ENCODE data around the gene CANT1. TPM values are rescaled to one million over a fixed set of nuclear protein-coding genes. Genes with fewer than 3 reads are reported as not detected.

The CANT1 gene
- total RNA-seq, 1 donor, result 49.2 TPM

GRCh38 chr17:78986048-78986648 is 23.4 kb downstream of the CANT1 start:
- H4K20me1 ChIP-seq (ENCODE audit: insufficient read depth, low read length), result no peaks in the 10 kb centered on the region
- H3K4me1 ChIP-seq (ENCODE audit: insufficient read depth, low read length), result peaks cover 11% of the 10 kb centered on the region
- H3K27ac ChIP-seq (ENCODE audit: low read depth, low read length), result peak overlapping the region; percentile 57
- H3K36me3 ChIP-seq (ENCODE audit: insufficient read depth, low read length), result peaks cover 12% of the 10 kb centered on the region
- H3K27me3 ChIP-seq (ENCODE audit: insufficient read depth, low read length), result no peaks in the 10 kb centered on the region
- DNase-seq (ENCODE audit: insufficient read length, low spot score, missing footprints), result peak; percentile 80
- H2AFZ ChIP-seq (ENCODE audit: low read length), result peak overlapping the region; percentile 79
- H3K9me3 ChIP-seq (ENCODE audit: low read depth, low read length), result no peaks in the 10 kb centered on the region
- H3K4me3 ChIP-seq (ENCODE audit: insufficient read depth, low read length), result peak overlapping the region; percentile 70
- peak overlapping the region; percentile 94 for H3K4me2 ChIP-seq (ENCODE audit: insufficient read depth, low read length)
- H3K79me2 ChIP-seq (ENCODE audit: insufficient read depth, low read length), result peaks cover under 1% of the 10 kb centered on the region
- peak; percentile 30 for TF ChIP-seq CTCF (IDR thresholded peaks at IDR 0.05; ENCODE audit: extremely low read depth, low read depth, low read length)

- TF ChIP-seq CTCF (IDR thresholded peaks at IDR 0.05; ENCODE audit: extremely low read depth, low read depth, low read length), result no peak
These were observed 24.2 kb downstream of the CANT1 start for GRCh38 chr17:78985395-78985794.

GRCh38 chr17:78981010-78981888 is 28.3 kb downstream of the CANT1 start:
- H3K4me1 ChIP-seq (ENCODE audit: insufficient read depth, low read length), result peaks cover 27% of the 10 kb centered on the region
- no peak overlapping the region for H3K27ac ChIP-seq (ENCODE audit: low read depth, low read length)

More at GRCh38 chr17:78985395-78985794, 24.2 kb downstream of the CANT1 start:
- H3K36me3 ChIP-seq (ENCODE audit: insufficient read depth, low read length), result peaks cover 4% of the 10 kb centered on the region
- H3K9me3 ChIP-seq (ENCODE audit: low read depth, low read length), result no peaks in the 10 kb centered on the region
- no peak overlapping the region for H3K4me3 ChIP-seq (ENCODE audit: insufficient read depth, low read length)
- H3K27ac ChIP-seq (ENCODE audit: low read depth, low read length), result no peak overlapping the region
- no peak for DNase-seq (ENCODE audit: insufficient read length, low spot score, missing footprints)
- H3K4me2 ChIP-seq (ENCODE audit: insufficient read depth, low read length), result no peak overlapping the region
- no peaks in the 10 kb centered on the region for H3K27me3 ChIP-seq (ENCODE audit: insufficient read depth, low read length)
- H3K4me1 ChIP-seq (ENCODE audit: insufficient read depth, low read length), result peaks cover 11% of the 10 kb centered on the region
- H2AFZ ChIP-seq (ENCODE audit: low read length), result no peak overlapping the region
- H3K79me2 ChIP-seq (ENCODE audit: insufficient read depth, low read length), result no peaks in the 10 kb centered on the region
- no peaks in the 10 kb centered on the region for H4K20me1 ChIP-seq (ENCODE audit: insufficient read depth, low read length)

More at GRCh38 chr17:78981010-78981888, 28.3 kb downstream of the CANT1 start:
- Histone ChIP-seq H3K9me3 (ENCODE audit: low read depth, low read length) (no peaks in the 10 kb centered on the region), H3K4me3 (ENCODE audit: insufficient read depth, low read length) (no peak overlapping the region), H3K36me3 (ENCODE audit: insufficient read depth, low read length) (no peaks in the 10 kb centered on the region), H4K20me1 (ENCODE audit: insufficient read depth, low read length) (peaks cover 4% of the 10 kb centered on the region), H3K79me2 (ENCODE audit: insufficient read depth, low read length) (peaks cover 26% of the 10 kb centered on the region), H2AFZ (ENCODE audit: low read length) (no peak overlapping the region), H3K27me3 (ENCODE audit: insufficient read depth, low read length) (no peaks in the 10 kb centered on the region), H3K4me2 (ENCODE audit: insufficient read depth, low read length) (no peak overlapping the region)
- TF ChIP-seq CTCF (IDR thresholded peaks at IDR 0.05; ENCODE audit: extremely low read depth, low read depth, low read length), result no peak
- DNase-seq (ENCODE audit: insufficient read length, low spot score, missing footprints), result peak; percentile 31
